ENCODE results near the gene PCSK6.

PCSK6 gene

DNA sequence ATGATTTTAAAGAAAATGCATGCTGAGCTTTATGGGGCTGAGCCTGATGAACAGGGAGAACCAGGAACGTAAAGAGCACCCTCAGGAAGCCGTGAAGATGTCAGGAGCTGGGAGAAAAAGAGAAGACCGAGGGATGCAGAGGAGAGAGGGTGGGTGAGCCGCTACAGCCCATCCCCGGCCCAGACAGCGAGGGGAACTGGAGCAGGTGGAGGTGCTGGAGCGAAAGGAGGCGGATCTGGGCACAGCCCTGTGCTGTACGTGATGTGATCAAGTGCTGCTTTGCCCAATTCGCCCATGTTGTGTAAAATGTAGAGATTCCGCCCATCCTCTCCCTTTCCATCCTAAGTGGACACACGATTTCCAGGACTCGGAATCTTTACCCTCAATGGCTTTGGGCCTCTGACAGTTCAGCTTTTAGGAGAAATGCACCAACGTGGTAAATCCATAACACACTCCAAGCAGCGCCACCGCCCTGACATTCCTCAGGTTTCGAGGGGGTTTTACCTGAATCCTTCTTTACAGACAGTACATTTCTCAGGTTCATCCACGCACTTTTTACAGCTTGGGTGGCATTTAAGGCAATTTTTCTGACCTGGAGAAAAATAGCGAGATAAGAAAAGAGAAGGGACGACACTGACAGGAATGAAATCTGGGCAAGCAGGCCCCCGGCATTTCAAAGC lies 167.4 kb downstream of the PCSK6 start:
- TF ChIP-seq, protein P1, sequence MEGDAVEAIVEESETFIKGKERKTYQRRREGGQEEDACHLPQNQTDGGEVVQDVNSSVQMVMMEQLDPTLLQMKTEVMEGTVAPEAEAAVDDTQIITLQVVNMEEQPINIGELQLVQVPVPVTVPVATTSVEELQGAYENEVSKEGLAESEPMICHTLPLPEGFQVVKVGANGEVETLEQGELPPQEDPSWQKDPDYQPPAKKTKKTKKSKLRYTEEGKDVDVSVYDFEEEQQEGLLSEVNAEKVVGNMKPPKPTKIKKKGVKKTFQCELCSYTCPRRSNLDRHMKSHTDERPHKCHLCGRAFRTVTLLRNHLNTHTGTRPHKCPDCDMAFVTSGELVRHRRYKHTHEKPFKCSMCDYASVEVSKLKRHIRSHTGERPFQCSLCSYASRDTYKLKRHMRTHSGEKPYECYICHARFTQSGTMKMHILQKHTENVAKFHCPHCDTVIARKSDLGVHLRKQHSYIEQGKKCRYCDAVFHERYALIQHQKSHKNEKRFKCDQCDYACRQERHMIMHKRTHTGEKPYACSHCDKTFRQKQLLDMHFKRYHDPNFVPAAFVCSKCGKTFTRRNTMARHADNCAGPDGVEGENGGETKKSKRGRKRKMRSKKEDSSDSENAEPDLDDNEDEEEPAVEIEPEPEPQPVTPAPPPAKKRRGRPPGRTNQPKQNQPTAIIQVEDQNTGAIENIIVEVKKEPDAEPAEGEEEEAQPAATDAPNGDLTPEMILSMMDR (IDR thresholded peaks at IDR 0.05; ENCODE audit: low read depth, low read length), result no peak
- H3K4me3 ChIP-seq (ENCODE audit: low read depth, low read length), result no peak overlapping the region

DNA sequence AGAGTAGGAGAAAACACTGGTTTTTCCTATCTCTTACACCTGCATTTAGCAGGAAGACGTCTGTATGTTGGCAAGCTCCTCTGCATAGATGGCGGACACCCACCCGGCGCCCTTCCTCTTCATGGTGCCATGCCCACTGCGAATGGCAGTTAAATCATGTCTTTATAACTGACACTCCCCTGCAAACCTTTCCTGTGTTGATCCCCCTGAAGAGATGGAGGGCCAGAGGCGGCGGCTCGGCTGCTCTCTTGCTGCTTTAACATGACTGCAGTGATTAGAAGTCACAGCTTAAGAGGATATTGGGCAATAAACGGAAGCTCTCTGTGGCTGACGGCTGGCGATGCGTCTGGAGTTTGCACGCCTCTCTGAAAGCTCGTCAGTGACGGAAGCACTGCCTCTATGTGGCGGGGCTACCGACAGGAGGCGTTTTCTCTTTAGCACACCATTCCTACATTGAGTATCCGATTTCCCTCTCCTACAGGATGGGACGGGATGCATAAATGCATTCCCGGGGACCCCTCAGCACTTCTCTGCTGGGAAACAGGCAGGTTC lies 168.9 kb downstream of the PCSK6 start:
- H3K4me3 ChIP-seq (ENCODE audit: low read depth, low read length), result no peak overlapping the region
- TF ChIP-seq, protein P1 (IDR thresholded peaks at IDR 0.05; ENCODE audit: low read depth, low read length), result 0 out of 2 replicates have a peak, but pooled peaks have one; percentile 6

DNA sequence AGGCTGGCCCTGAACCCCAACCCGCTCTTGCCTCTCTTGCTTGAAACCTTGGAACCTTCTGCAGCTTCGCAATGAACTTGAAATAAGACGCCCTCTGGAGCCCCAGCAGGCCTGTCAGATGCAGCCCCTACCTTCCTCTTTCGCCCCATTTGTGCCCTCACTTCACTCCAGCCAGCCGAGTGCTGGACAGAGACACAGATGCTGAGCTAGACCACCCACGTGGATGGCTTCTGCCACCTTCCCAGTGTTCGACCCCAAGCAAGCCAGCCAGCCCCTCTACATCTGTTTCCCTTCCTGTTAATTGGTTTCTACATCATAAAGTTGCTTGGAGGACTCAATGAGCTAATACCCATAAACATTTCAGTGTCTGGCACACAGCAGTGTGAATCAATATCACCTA lies 170.7 kb downstream of the PCSK6 start:
- TF ChIP-seq, protein P1 (IDR thresholded peaks at IDR 0.05; ENCODE audit: low read depth, low read length), result no peak
- H3K4me3 ChIP-seq (ENCODE audit: low read depth, low read length), result no peak overlapping the region

DNA sequence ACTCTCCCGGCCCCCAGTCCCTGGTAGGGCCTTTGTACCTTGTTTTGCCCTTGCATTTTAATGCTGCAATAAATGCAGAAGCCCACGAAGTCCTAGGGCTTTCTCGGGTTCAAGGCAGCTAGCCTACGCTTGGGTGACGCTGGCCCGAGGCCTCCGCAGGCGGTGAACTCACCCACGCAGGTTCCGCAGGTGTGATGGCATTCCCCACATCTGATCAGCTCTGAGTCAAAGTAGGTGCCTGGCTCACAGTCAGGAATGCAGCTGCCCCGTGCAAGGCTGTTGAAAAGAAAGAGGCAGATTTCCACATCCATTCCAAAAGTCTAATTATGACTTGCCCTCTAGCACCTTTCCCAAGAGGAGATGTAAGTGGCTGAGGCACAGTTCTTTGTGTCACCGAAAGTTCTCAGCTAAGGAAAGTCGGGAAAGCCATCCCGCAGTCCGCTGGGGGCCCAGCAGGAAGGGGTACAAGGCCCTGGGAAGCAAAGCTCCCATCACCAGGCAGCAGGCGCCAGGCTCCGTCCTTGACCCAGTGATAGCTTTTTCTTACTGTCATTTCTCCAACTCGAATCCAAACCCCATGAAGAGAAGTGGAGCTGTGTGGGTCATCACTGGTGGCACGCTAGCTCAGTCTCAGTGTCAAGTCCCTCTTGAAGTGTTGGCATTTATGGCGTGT lies 171.2 kb downstream of the PCSK6 start:
- TF ChIP-seq, protein P1 (IDR thresholded peaks at IDR 0.05; ENCODE audit: low read depth, low read length), result no peak
- no peak overlapping the region for H3K4me3 ChIP-seq (ENCODE audit: low read depth, low read length)

DNA sequence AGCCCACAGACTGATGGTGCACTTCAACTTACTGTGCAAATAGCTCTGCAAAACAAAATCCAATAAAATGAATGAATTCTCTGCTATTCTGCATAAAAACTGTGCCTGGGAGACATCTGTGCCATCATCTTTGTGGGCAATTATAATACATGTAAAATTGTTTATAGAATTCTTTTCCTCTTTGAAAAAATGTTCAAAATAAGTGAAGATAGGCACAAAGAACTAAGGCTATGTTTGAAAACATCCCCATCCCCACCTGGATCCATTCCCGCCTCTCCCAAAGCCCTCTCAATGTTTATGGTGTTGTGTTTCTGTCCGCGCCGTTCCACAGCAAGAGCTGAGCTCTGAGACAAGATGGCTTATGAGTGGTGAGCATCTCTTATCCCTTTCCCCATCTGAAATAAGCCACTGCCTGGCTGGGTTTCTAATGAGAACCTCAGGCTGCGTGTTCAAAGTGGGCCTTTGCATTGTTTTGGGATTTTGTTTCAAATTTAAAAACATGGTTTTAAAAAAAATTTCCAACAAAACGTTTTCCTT lies 172.1 kb downstream of the PCSK6 start:
- no peak overlapping the region for H3K4me3 ChIP-seq (ENCODE audit: low read depth, low read length)
- TF ChIP-seq, protein P1 (IDR thresholded peaks at IDR 0.05; ENCODE audit: low read depth, low read length), result no peak

DNA sequence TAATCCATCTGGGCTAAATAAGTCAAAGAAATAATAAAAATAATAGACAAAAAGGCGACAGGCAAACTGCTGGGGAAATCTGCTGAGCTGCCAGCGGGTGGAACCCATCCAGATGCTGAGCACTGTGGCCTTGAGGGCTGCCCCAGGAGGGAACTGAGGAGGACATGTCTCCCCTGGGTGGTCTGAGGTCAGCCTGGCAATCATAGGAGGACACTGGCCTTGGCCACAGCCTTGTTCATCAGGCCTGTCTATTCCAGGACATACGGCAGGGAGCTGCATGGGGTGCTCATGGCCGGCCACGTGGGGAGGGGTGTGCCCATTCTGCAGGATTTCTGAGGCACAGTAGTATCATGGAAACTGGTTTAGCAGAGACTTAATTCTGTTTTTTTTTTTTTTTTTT lies 173.0 kb downstream of the PCSK6 start:
- H3K4me3 ChIP-seq (ENCODE audit: low read depth, low read length), result no peak overlapping the region
- TF ChIP-seq, protein P1 (IDR thresholded peaks at IDR 0.05; ENCODE audit: low read depth, low read length), result no peak

DNA sequence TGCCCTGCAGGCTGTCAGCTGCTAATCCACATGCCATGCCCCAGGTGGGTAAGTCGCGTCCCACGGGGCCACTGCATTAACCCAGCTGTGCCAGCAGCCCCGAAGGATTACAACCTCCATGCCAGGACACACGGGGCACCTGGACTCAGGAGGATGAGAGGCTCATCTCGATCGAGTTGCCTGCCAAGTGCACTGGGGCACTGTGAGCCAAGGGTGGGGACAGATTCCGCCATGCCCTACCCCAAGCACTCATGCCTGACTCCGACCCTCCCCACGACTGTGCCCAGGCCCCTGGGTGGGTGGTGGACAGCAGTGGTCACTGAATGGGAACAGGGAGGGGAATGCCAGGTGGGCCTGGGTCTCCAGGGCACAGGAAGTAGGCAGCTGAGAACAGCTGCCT lies 173.8 kb downstream of the PCSK6 start:
- TF ChIP-seq, protein P1 (IDR thresholded peaks at IDR 0.05; ENCODE audit: low read depth, low read length), result no peak
- no peak overlapping the region for H3K4me3 ChIP-seq (ENCODE audit: low read depth, low read length)

Data from WI38 (cell line).